ENCODE measurements around the gene RASAL1.

RASAL1 gene

GRCh38 chr12:113115455-113116126 is 20.0 kb downstream of the RASAL1 start:
- no peak for DNase-seq (ENCODE audit: low read depth in 2 of 2)

- no peak for DNase-seq (ENCODE audit: low read depth in 2 of 2)
Measured at GRCh38 chr12:113114447-113115178, 20.9 kb downstream of the RASAL1 start.

- DNase-seq (ENCODE audit: low read depth in 2 of 2): no peak
Measured at GRCh38 chr12:113113397-113113796, 22.2 kb downstream of the RASAL1 start.

- no peak for DNase-seq (ENCODE audit: low read depth in 2 of 2)
Measured at GRCh38 chr12:113112043-113112899, 23.3 kb downstream of the RASAL1 start.

GRCh38 chr12:113111247-113111646 is 24.3 kb downstream of the RASAL1 start:
- DNase-seq (ENCODE audit: low read depth in 2 of 2): no peak

- DNase-seq (ENCODE audit: low read depth in 2 of 2): no peak
Measured at GRCh38 chr12:113109872-113110599, 25.5 kb downstream of the RASAL1 start.

GRCh38 chr12:113109360-113109759 is 26.2 kb downstream of the RASAL1 start:
- DNase-seq (ENCODE audit: low read depth in 2 of 2): no peak

GRCh38 chr12:113108308-113108707 is 27.3 kb downstream of the RASAL1 start:
- DNase-seq (ENCODE audit: low read depth in 2 of 2): no peak

- no peak for DNase-seq (ENCODE audit: low read depth in 2 of 2)
Measured at GRCh38 chr12:113106361-113106760, 29.2 kb downstream of the RASAL1 start.

- DNase-seq (ENCODE audit: low read depth in 2 of 2): no peak
Measured at GRCh38 chr12:113105606-113106271, 29.8 kb downstream of the RASAL1 start.

GRCh38 chr12:113104953-113105510 is 30.5 kb downstream of the RASAL1 start:
- no peak for DNase-seq (ENCODE audit: low read depth in 2 of 2)

- no peak for DNase-seq (ENCODE audit: low read depth in 2 of 2)
Measured at GRCh38 chr12:113103756-113104450, 31.7 kb downstream of the RASAL1 start.

GRCh38 chr12:113102811-113103210 is 32.8 kb downstream of the RASAL1 start:
- DNase-seq (ENCODE audit: low read depth in 2 of 2): no peak

GRCh38 chr12:113101751-113102150 is 33.8 kb downstream of the RASAL1 start:
- no peak for DNase-seq (ENCODE audit: low read depth in 2 of 2)

- no peak for DNase-seq (ENCODE audit: low read depth in 2 of 2)
Measured at GRCh38 chr12:113099764-113100163, 35.8 kb downstream of the RASAL1 start.

GRCh38 chr12:113099364-113099763 is 36.2 kb downstream of the RASAL1 start:
- DNase-seq (ENCODE audit: low read depth in 2 of 2): no peak

- DNase-seq (ENCODE audit: low read depth in 2 of 2): peak; percentile 21 to 48
Measured at GRCh38 chr12:113098441-113099028, 37.0 kb downstream of the RASAL1 start.

GRCh38 chr12:113097716-113098440 is 37.7 kb downstream of the RASAL1 start:
- no peak for DNase-seq (ENCODE audit: low read depth in 2 of 2)

Data from stimulated activated CD8-positive, alpha-beta memory T cell treated with anti-CD3 and anti-CD28 coated beads, Interleukin-7, amount 100 ng/mL, for 1 hour (primary cell).